Sigmoid colon (tissue), 7 donors: ENCODE measurements around the gene THNSL1. TPM values are rescaled to one million over a fixed set of nuclear protein-coding genes. Genes with fewer than 3 reads are reported as not detected.

Experiments
- DNase-seq: peaks from one replicate; pipeline ENCODE4 v3.0.0-alpha.2; 2019
- H3K27ac ChIP-seq, 4 donors: fragments of 200-600 bp; sonication (generic); one replicate each; pipeline ENCODE4 v1.5.1; 2016 to 2019; ENCODE audit warnings: mild to moderate bottlenecking in 1 of 4
- H3K27me3 ChIP-seq, 3 donors: fragments of 200-600 bp; sonication (generic); one replicate each; pipeline ENCODE4 v1.5.1; 2019; ENCODE audit warnings: mild to moderate bottlenecking in 1 of 3
- H3K36me3 ChIP-seq, 4 donors: fragments of 200-600 bp; sonication (generic); one replicate each; pipeline ENCODE4 v1.5.1; 2016 to 2019
- H3K4me1 ChIP-seq, 4 donors: fragments of 200-600 bp; sonication (generic); one replicate each; pipeline ENCODE4 v1.5.1; 2017 to 2019
- H3K4me3 ChIP-seq, 4 donors: fragments of 200-600 bp; sonication (generic); one replicate each; pipeline ENCODE4 v1.5.1; 2017 to 2019; ENCODE audit warnings: mild to moderate bottlenecking in 2 of 4, moderate library complexity in 1 of 4
- H3K9me3 ChIP-seq, 4 donors: fragments of 200-600 bp in 3 of 4; sonication (generic) in 3 of 4; one replicate each; pipeline versions ENCODE4 v1.5.1 to v1.6.1; 2013 to 2019
- EP300 ChIP-seq, 4 donors: sonication (generic); formaldehyde crosslinking; IDR thresholded peaks; one replicate each; pipeline ENCODE4 v1.6.1; 2017; ENCODE audit warnings: antibody characterized with exemption in 4 of 4
- POLR2A ChIP-seq, 2 donors: fragments of 450-650 bp; IDR thresholded peaks; one replicate each; pipeline ENCODE4 v1.6.1; 2016; ENCODE audit warnings: antibody characterized with exemption in 2 of 2, mild to moderate bottlenecking in 2 of 2, moderate library complexity in 2 of 2
- POLR2AphosphoS5 ChIP-seq, 4 donors: sonication (generic); formaldehyde crosslinking; IDR thresholded peaks; one replicate each; pipeline ENCODE4 v1.6.1; 2017; ENCODE audit warnings: antibody characterized with exemption in 4 of 4
- WGBS, 2 donors: extraction: QIAGEN DNeasy Blood & Tissue Kit; methylation state at CpG; one replicate each; pipeline ENCODE4 v1.1.7; 2013; 5-methylcytosine and 5-hydroxymethylcytosine counted together
- intact Hi-C: fragments of 100-400 bp; cut with DNase I; formaldehyde crosslinking; loops from one replicate; pipeline ENCODE4 v1.15.1; 2023
- polyA plus RNA-seq, 3 donors: library from polyadenylated mRNA; stranded (reverse); fragments of 200-250 nt; gene quantifications; one replicate each; pipeline ENCODE4 v1.2.3, GENCODE V29; 2013
- total RNA-seq, 4 donors: library from RNA; depleted of rRNA; stranded (reverse); fragments of >200 nt; gene quantifications; one replicate each; pipeline ENCODE4 v1.1.0, GENCODE V29; 2016
- TF ChIP-seq, protein P1 (sequence below), 4 experiments: fragments of 450-650 bp in 3 of 4; fragments of 200-600 bp in 1 of 4; IDR thresholded peaks; one replicate each; pipeline ENCODE4 v1.5.1; 2016 to 2019; ENCODE audit warnings: antibody characterized with exemption in 4 of 4, mild to moderate bottlenecking in 3 of 4, moderate library complexity in 2 of 4
- donor health status: healthy with polysubstance abuse.
- donor health status: Bipolar disorder and iron deficiency.
- donor health status: healthy.

The THNSL1 gene
- total and polyA plus RNA-seq, 7 donors: 0.36 to 2.1 (median 1.2) TPM

DNA sequence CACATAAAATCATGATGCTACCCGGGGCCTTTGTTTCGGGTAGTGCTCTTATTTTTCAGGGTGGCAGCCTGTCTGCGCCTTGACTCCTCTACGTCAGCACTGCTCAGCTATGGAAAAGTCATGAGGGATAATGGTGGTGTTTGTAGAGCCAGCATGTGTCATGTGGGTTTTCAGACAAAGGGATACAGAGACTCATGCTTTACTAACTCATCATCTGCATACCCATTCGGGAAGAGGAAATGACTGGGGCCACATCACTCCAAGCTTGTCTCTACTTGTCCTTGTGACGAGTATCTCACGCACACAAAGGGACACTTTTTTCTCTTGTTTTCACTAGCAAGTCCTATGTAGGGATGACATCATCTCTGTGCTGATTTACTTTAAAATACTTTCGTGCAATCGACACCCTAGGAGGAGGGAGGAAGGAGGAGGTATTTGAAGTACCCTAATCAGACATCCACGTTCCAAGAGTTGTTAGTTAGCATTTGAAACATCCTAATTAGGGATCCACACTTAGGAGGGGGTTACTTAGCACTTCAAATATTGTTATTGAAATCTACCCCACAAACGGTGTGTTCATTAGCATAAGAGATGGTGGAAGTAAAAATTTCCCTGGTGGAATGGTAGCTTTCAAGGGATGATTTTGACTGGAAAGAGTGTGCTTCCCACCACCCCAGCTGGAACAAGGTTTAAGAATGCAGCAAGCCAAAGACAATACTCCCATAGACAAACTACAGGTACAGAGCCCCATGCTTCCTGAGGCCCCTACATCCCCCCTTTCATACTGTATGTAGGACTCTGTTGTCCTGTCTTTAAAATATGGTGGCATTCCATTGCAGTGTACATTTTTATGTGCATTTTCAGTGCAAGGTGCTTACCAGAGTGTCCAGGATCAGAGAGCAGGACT, 52.0 kb downstream of the THNSL1 start:
- Histone ChIP-seq H3K9me3 (no peaks in the 10 kb centered on the region), H3K4me1 (no peaks in the 10 kb centered on the region), H3K27ac (no peak overlapping the region), H3K4me3 (no peak overlapping the region), H3K27me3 (no peaks in the 10 kb centered on the region), H3K36me3 (no peaks in the 10 kb centered on the region)
- TF ChIP-seq EP300 (IDR thresholded peaks at IDR 0.05) (no peak), POLR2AphosphoS5 (IDR thresholded peaks at IDR 0.05) (no peak), POLR2A (IDR thresholded peaks at IDR 0.05) (no peak)
- TF ChIP-seq, protein P1, sequence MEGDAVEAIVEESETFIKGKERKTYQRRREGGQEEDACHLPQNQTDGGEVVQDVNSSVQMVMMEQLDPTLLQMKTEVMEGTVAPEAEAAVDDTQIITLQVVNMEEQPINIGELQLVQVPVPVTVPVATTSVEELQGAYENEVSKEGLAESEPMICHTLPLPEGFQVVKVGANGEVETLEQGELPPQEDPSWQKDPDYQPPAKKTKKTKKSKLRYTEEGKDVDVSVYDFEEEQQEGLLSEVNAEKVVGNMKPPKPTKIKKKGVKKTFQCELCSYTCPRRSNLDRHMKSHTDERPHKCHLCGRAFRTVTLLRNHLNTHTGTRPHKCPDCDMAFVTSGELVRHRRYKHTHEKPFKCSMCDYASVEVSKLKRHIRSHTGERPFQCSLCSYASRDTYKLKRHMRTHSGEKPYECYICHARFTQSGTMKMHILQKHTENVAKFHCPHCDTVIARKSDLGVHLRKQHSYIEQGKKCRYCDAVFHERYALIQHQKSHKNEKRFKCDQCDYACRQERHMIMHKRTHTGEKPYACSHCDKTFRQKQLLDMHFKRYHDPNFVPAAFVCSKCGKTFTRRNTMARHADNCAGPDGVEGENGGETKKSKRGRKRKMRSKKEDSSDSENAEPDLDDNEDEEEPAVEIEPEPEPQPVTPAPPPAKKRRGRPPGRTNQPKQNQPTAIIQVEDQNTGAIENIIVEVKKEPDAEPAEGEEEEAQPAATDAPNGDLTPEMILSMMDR (IDR thresholded peaks at IDR 0.05): no peak
- WGBS, 2 donors: 80 to 89% methylated on average over 11 of the region's 11 CpGs
- no peak for DNase-seq
- intact Hi-C loops: no loop called here

DNA sequence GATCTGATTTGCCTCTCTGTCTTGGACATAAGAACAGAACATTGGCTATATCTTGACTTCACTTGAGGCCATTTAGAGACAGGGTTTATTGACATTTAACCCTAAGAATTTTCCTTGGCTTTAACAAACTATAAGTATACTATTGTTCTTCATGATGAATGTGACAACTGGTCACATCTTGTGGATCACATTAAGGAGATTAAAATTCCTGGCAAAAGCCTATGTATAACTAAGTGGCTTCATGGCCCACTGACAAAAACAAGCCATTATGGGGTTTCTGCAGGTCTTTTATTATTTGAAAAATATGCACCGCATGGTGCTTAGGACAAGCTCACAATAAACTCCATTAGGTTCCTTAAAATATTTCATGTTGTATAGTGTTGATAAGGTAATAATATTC, 54.8 kb downstream of the THNSL1 start:
- WGBS, 2 donors: 97 to 98% methylated on average over 1 of the region's 1 CpG
- intact Hi-C loops: no loop called here
- DNase-seq: no peak
- TF ChIP-seq POLR2AphosphoS5 (IDR thresholded peaks at IDR 0.05) (no peak), EP300 (IDR thresholded peaks at IDR 0.05) (no peak), POLR2A (IDR thresholded peaks at IDR 0.05) (no peak)
- TF ChIP-seq, protein P1 (IDR thresholded peaks at IDR 0.05): no peak
- H3K27ac ChIP-seq: no peak overlapping the region
- no peaks in the 10 kb centered on the region for H3K27me3 ChIP-seq
- no peaks in the 10 kb centered on the region for H3K9me3 ChIP-seq
- H3K4me1 ChIP-seq: no peaks in the 10 kb centered on the region
- no peaks in the 10 kb centered on the region for H3K36me3 ChIP-seq
- no peak overlapping the region for H3K4me3 ChIP-seq

DNA sequence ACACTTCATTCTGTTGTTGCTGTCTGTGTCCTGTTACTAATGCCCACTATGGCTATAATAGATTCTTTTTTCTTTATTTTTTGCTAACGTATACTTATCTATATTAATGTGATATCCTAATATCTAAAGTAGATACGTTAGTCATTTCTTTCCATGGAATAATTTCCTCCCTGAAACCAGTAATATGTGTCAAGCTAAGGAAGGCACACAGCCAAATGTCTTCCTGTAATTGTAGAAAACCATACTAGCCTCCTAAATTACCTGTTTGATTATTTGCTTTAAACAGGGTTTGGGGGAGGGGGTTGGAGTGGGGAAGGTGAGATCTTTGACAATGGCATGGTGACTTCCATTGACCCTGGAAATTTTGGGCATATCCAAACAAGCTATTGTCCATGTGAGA, 56.4 kb downstream of the THNSL1 start:
- TF ChIP-seq POLR2AphosphoS5 (IDR thresholded peaks at IDR 0.05) (no peak), POLR2A (IDR thresholded peaks at IDR 0.05) (no peak), EP300 (IDR thresholded peaks at IDR 0.05) (no peak)
- TF ChIP-seq, protein P1 (IDR thresholded peaks at IDR 0.05): no peak
- intact Hi-C loops: no loop called here
- H3K9me3 ChIP-seq: no peaks in the 10 kb centered on the region
- H3K4me3 ChIP-seq: no peak overlapping the region
- H3K36me3 ChIP-seq: no peaks in the 10 kb centered on the region
- no peak for DNase-seq
- H3K27ac ChIP-seq: no peak overlapping the region
- no peaks in the 10 kb centered on the region for H3K4me1 ChIP-seq
- 79 to 83% methylated on average over 2 of the region's 2 CpGs for whole genome bisulfite sequencing, 2 donors
- no peaks in the 10 kb centered on the region for H3K27me3 ChIP-seq

DNA sequence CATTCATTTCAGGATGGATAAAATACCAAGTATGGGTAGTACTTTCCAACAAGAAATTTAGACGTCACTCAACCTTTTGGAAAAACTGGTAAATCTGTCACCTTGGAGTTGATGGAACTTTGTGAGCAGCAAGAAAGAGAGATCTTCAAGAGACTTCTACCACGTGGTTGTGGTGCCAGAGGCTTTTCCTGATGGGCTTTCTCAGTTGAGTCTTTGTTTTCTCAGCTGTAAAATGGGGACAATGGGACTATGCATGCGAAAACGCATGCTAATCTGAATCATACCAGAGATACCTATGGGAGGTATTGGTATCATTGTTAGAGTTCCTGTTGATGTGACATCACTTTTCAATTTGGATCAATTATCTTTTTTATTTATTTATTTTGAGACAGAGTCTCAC, 59.4 kb downstream of the THNSL1 start:
- H3K27me3 ChIP-seq: no peaks in the 10 kb centered on the region
- intact Hi-C loops: no loop called here
- H3K4me3 ChIP-seq: no peak overlapping the region
- WGBS, 2 donors: 87 to 95% methylated on average over 4 of the region's 4 CpGs
- no peaks in the 10 kb centered on the region for H3K9me3 ChIP-seq
- peaks cover 0 to 2% (median 0%) of the 10 kb centered on the region in 4 donors for H3K4me1 ChIP-seq
- H3K27ac ChIP-seq: no peak overlapping the region
- no peak for DNase-seq
- no peaks in the 10 kb centered on the region for H3K36me3 ChIP-seq
- TF ChIP-seq, protein P1 (IDR thresholded peaks at IDR 0.05): no peak
- TF ChIP-seq POLR2A (IDR thresholded peaks at IDR 0.05): no peak
- no peak for TF ChIP-seq EP300 (IDR thresholded peaks at IDR 0.05)
- no peak for TF ChIP-seq POLR2AphosphoS5 (IDR thresholded peaks at IDR 0.05)

Other genes starting within 250 kb of the THNSL1 start
- 10 to 100 TPM in 3 of 4 donors, 1 to 10 TPM in 1; 7.7 to 17.2 (median 12.3) TPM for gene PRTFDC1, start 64.0 kb upstream of the THNSL1 start, total RNA-seq
- 1 to 10 TPM; 6.0 to 9.6 (median 6.6) TPM for gene PRTFDC1, start 64.0 kb upstream of the THNSL1 start, polyA plus RNA-seq
- not detected for gene ENKUR, start 454 bp upstream of the THNSL1 start, total RNA-seq
- under 1 TPM in 2 of 3 donors, not detected in 1; under 0.01 to 0.60 TPM for gene ENKUR, start 454 bp upstream of the THNSL1 start, polyA plus RNA-seq
- gene GPR158, start 158.4 kb downstream of the THNSL1 start, total RNA-seq: 1 to 10 TPM in 2 of 4 donors, under 1 TPM in 2; 0.16 to 1.1 (median 0.81) TPM
- gene GPR158, start 158.4 kb downstream of the THNSL1 start, polyA plus RNA-seq: under 1 TPM in 1 of 3 donors, not detected in 2; 0.19 TPM